DMS53 treated with DMSO at 0.1 percent for 48 hours (cell line): ENCODE data around the gene SREK1.
A peak's percentile ranks its signal among the peaks of the same experiment; 100 is the strongest.
"Not testable (repeated sequence)": the region's sequence is repeated elsewhere in the genome, so short reads cannot be mapped to it uniquely, and the experiment has no call there.

ENCODE experiments used
- DNase-seq: peaks from one replicate; lab custom pipeline; 2025; ENCODE audit not compliant: unreplicated experiment; lab: John Stamatoyannopoulos, UW

SREK1 gene

DNA sequence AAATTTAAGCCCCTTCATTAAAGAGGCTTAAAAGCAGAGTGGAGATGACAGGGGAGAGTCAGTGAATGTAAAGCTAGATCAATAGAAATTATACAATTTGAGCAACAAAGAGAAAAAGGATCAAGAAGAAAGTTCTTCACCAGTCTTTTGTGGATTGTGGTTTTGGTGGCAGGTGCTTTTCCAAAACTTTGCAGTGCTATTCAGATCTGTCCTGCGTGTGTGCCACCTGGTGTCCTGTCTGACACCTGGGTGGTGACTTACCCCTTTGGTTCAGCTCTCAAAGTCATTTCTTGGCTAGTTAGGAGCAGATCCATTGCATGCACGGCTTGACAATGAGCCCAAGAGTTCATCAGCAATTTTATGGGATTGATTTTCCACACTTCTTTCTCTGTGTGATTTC lies 69.4 kb downstream of the SREK1 start:
- no peak for DNase-seq

DNA sequence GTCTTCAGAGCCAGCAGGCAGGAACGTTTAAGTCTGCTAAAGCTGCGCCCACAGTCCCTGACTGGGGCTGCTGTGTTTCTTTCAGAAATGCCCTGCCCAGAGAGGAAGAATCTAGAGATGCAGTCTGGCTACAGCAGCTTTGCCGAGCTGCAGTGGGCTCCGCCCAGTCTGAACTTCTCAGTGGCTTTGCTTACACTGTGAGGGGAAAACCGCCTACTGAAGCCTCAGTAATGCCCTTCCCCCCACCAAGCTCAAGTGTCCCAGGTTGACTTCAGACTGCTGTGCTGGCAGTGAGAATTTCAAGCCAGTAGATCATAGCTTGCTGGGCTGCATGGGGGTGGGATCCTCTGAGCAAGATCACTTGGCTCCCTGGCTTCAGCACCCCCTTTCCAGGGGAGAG lies 78.4 kb downstream of the SREK1 start:
- DNase-seq = no peak

DNA sequence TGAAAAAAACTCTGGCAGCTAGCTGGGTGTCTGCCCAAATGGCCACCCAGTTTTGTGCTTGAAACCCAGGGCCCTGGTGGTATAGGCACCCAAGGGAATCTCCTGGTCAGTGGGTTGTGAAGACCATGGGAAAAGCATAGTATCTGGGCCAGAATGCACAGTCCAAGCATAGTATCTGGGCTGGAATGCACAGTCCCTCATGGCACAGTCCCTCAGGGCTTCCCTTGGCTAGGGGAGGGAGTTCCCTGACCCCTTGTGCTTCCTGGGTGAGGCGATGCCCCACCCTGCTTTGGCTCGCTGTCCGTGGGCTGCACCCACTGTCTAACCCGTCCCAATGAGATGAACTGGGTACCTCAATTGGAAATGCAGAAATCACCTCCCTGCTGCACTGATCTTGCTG lies 78.8 kb downstream of the SREK1 start:
- DNase-seq = not testable (repeated sequence)

DNA sequence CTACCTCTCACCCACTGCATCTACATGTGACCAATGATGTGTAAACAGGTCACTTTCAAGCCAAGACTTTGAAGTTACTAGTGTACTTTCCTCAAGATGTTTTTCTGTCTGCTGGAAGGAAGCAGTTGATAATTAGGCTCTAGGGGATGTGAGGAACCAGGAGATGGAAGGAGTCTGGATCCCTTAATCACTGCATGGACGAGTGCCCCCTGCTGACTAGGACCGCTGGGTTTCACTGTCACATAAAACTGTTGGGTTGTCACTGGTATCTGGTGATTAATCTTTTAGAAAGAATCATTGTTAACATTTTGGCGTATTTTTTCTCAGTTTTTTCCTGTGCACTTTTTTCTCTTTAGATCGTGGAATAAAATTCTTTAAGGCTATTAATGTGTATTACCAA lies 79.5 kb downstream of the SREK1 start:
- no peak for DNase-seq

DNA sequence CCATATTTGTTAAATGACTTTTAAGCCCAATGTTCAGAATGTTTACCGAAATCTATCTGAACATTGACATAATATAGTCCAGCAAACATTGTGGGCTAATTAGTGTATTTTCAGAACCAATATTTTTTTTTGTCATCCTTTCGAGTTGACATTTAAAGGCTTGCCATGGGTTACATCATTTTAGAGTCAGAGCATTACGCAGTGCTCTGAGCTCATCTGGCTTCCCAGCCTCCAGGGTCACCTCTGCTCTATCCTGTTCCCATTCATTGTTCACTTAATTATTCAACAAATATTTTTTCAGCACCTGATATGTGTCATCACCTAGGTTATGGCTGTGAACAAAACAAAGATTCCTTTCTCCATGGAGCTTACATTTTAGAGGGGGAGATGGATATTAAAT lies 80.2 kb downstream of the SREK1 start:
- DNase-seq = no peak

DNA sequence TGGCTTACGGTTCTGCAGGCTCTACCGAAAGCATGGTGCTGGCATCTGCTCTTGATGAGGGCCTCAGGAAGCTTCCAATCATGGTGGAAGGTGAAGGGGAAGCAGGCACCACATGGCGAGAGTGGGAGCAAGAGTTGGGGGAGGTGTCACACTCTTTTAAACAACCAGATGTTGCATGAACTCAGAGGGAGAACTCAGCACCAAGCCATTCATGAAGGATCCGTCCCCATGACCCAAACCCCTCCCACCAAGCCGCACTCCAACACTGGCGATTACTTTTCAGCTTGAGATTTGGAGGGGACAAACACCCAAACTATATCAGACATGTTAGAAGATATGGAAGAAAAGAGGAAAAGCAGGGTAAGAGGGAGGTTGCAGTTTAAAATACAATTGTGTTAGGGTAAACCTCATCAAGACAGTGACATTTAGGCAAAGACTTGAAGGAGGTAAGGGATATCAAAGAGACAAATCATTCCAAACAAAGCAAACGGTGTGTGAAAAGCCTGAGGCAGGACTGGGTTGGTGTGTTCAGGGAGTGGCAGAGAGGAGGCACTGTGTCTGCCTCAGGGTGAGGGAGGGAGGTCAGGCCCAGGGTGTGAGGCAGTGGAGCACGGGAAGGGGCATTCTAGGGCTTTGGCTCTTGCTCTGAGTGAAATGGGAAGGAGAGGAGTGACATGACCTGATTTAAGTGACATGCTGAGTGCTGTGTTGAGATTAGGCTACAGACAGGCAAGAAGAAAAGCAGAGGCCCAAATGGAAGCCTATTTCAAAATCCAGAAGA lies 80.9 kb downstream of the SREK1 start:
- DNase-seq = no peak

DNA sequence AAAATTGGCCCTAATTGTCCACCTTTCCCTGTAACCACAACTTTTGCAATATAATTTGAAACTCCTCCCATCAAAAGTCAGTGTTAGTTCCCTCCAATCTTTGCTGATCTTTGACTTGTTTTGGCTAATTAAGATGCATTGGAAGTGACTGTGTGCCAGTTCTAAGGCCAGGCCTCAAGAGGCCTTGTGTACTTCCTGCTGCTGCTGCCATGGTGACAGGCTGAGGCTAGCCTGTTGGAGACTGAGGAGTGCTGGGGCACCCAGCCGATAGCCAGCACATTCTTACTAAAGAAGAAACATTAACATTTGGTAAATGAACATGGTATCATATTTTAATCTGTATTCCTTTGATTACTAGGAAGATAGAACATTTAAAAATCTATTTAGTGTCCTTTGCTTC lies 86.5 kb downstream of the SREK1 start:
- DNase-seq = peak; percentile 25

DNA sequence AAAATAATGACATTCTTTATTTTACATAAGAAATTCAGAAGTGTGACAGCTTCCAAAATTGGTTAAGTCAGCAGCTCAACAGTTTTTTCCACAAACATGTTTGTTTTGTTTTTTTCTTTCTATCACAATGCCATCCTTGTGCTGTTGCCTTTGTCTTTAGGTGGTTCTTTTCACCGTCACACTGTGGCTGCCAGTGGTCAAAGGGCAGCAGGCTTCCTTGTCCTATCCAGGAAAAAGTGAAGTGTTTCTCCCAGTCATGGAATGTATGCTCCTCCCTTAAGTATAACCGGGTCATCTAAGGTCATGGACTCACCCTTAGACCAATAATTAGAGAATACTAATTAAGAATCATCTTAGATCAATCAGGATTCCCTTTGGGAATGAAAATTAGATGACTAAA lies 87.4 kb downstream of the SREK1 start:
- no peak for DNase-seq

DNA sequence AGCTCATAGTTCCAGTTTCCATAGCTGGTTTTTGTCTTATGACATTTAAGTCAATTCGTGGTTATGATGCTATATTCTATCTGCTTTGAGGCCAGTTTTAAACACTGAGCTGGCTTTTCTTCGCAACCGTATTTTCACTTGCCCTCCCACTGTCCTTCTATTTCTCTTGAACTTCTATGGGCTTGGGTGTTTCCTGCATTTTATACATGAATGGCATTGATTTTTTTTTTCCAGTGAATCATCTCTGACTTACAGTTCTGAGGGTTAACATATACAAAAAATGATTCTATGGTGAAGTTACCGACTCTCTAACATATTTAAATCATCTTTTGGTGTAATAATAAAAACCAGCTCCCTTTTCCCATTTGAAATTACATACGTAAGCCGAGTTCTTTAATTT lies 88.2 kb downstream of the SREK1 start:
- DNase-seq = no peak

DNA sequence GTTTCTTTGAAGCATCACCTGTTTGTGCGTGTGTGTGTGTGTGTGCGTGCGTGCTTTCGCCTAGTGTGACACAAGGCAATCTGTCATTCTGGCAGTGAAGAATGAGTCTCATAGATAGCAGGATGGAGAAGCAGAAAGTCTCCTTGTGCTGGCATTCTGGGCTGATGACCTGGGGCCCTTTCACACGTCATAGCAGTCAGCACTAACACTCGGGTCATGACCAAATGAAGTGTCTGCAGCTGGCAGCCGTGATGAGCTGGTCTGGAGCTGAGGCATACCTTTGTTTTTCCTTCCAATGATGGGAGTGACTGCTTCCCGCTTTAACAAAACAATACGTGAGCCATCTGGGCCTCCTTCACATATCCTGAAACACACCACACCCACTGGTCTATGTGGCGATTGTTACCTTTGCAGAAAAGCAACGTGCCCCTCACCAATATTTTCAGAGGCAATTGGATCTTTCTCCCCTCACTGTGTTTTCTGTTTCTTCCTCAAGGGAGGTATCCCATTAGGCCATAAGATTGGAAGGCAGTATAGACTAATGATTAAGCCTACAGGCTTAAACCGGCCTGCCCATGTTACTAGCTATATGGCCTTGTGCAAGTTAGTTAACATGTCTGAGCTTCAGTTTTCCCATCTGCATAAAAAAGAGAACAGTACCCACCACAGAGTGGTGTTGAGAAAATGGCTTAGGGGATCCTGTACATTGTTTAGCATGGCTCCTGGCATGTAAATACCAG lies 88.8 kb downstream of the SREK1 start:
- DNase-seq = no peak
